Mesenchymal stem cell (in vitro differentiated cells and primary cell): ENCODE measurements around the gene MED9.

Experiments used
- DNase-seq: peaks from one replicate; pipeline ENCODE4 v3.0.0-alpha.2; 2013
- H2AFZ ChIP-seq: one replicate; pipeline ENCODE4 v1.6.1; 2013; ENCODE audit warnings: low read depth, mild to moderate bottlenecking, control low read depth, inconsistent platforms, low read length, moderate library complexity
- H2AK5ac ChIP-seq: 2 replicates; pipeline ENCODE4 v1.6.1; 2013; ENCODE audit warnings: low read length, moderate library complexity, mild to moderate bottlenecking, inconsistent platforms; ENCODE audit not compliant: severe bottlenecking
- H2BK120ac ChIP-seq: one replicate; pipeline ENCODE4 v1.6.1; 2013; ENCODE audit warnings: low read depth, mild to moderate bottlenecking, inconsistent platforms, low read length, moderate library complexity
- H2BK12ac ChIP-seq, 2 experiments: one replicate each; pipeline ENCODE4 v1.6.1; 2013; ENCODE audit warnings: inconsistent platforms in 2 of 2, low read length in 2 of 2, mild to moderate bottlenecking in 2 of 2, moderate library complexity in 2 of 2, control low read depth in 1 of 2
- H2BK15ac ChIP-seq: one replicate; pipeline ENCODE4 v1.6.1; 2013; ENCODE audit warnings: mild to moderate bottlenecking, low read depth, inconsistent platforms; ENCODE audit not compliant: poor library complexity, severe bottlenecking
- H2BK5ac ChIP-seq: 2 replicates; pipeline ENCODE4 v1.6.1; 2013; ENCODE audit warnings: low read depth, mild to moderate bottlenecking, low read length, control low read depth, inconsistent platforms; ENCODE audit not compliant: poor library complexity, severe bottlenecking
- H3K14ac ChIP-seq, 2 experiments: one replicate each; pipeline ENCODE4 v1.6.1; 2013; ENCODE audit warnings: inconsistent platforms in 2 of 2, low read length in 2 of 2, control low read depth in 1 of 2, mild to moderate bottlenecking in 1 of 2, moderate library complexity in 1 of 2
- H3K18ac ChIP-seq, 2 experiments: one replicate each; pipeline ENCODE4 v1.6.1; 2013; ENCODE audit warnings: inconsistent platforms in 2 of 2, low read length in 2 of 2, control low read depth in 1 of 2, low read depth in 1 of 2, mild to moderate bottlenecking in 1 of 2
- H3K23ac ChIP-seq, 2 experiments: one replicate each; pipeline ENCODE4 v1.6.1; 2013; ENCODE audit warnings: inconsistent platforms in 2 of 2, low read length in 2 of 2, mild to moderate bottlenecking in 2 of 2, moderate library complexity in 2 of 2, control low read depth in 1 of 2
- H3K27ac ChIP-seq: 2 replicates; pipeline ENCODE4 v1.5.1; 2013; ENCODE audit warnings: mild to moderate bottlenecking, moderate library complexity, low read length, control low read depth, inconsistent platforms; ENCODE audit not compliant: poor library complexity, severe bottlenecking
- H3K27me3 ChIP-seq, 2 experiments: 2 replicates each; pipeline versions ENCODE4 v1.6.1 to v1.7.0; 2013; ENCODE audit warnings: low read length in 2 of 2, mild to moderate bottlenecking in 2 of 2, moderate library complexity in 2 of 2, control low read depth in 1 of 2, inconsistent platforms in 1 of 2; ENCODE audit not compliant: control insufficient read depth in 1 of 2, insufficient read depth in 1 of 2
- H3K36me3 ChIP-seq, 2 experiments: 2 replicates each; pipeline versions ENCODE4 v1.6.1 to v1.7.0; 2013; ENCODE audit warnings: low read length in 2 of 2, control low read depth in 1 of 2, inconsistent platforms in 1 of 2, low read depth in 1 of 2, mild to moderate bottlenecking in 1 of 2; ENCODE audit not compliant: insufficient read depth in 2 of 2, control insufficient read depth in 1 of 2
- H3K4ac ChIP-seq, 2 experiments: one replicate each; pipeline ENCODE4 v1.6.1; 2013; ENCODE audit warnings: inconsistent platforms in 2 of 2, low read length in 2 of 2, mild to moderate bottlenecking in 2 of 2, moderate library complexity in 2 of 2, control low read depth in 1 of 2, low read depth in 1 of 2
- H3K4me1 ChIP-seq: 2 replicates; pipeline ENCODE4 v1.6.1; 2013; ENCODE audit warnings: low read depth, low read length, control low read depth; ENCODE audit not compliant: control insufficient read depth, insufficient read depth
- H3K4me2 ChIP-seq: 2 replicates; pipeline ENCODE4 v1.6.1; 2013; ENCODE audit warnings: low read length, mild to moderate bottlenecking, inconsistent platforms; ENCODE audit not compliant: poor library complexity, severe bottlenecking
- H3K4me3 ChIP-seq, 2 experiments: 2 replicates each; pipeline versions ENCODE4 v1.5.1 to v1.7.0; 2013; ENCODE audit warnings: low read length in 2 of 2, mild to moderate bottlenecking in 2 of 2, control low read depth in 1 of 2, low read depth in 1 of 2; ENCODE audit not compliant: insufficient read depth in 1 of 2
- H3K79me1 ChIP-seq: replicated peaks from 2 replicates; pipeline ENCODE4 v1.6.1; 2013; ENCODE audit warnings: mild to moderate bottlenecking, control low read depth, low read length, inconsistent platforms; ENCODE audit not compliant: poor library complexity, severe bottlenecking
- H3K9ac ChIP-seq: 2 replicates; pipeline ENCODE4 v1.7.0; 2013; ENCODE audit warnings: mild to moderate bottlenecking, low read length, moderate library complexity
- H3K9me3 ChIP-seq: 2 replicates; pipeline ENCODE4 v1.7.0; 2013; ENCODE audit warnings: mild to moderate bottlenecking, low read length; ENCODE audit not compliant: control insufficient read depth
- H4K8ac ChIP-seq: one replicate; pipeline ENCODE4 v1.6.1; 2013; ENCODE audit warnings: inconsistent platforms, mild to moderate bottlenecking, low read length, moderate library complexity
- H4K91ac ChIP-seq: one replicate; pipeline ENCODE4 v1.6.1; 2013; ENCODE audit warnings: mild to moderate bottlenecking, low read length, inconsistent platforms
- WGBS: methylation state at CpG from one replicate; pipeline ENCODE4 v1.1.7; 2013; ENCODE audit warnings: mixed read lengths; 5-methylcytosine and 5-hydroxymethylcytosine counted together

The MED9 gene

DNA sequence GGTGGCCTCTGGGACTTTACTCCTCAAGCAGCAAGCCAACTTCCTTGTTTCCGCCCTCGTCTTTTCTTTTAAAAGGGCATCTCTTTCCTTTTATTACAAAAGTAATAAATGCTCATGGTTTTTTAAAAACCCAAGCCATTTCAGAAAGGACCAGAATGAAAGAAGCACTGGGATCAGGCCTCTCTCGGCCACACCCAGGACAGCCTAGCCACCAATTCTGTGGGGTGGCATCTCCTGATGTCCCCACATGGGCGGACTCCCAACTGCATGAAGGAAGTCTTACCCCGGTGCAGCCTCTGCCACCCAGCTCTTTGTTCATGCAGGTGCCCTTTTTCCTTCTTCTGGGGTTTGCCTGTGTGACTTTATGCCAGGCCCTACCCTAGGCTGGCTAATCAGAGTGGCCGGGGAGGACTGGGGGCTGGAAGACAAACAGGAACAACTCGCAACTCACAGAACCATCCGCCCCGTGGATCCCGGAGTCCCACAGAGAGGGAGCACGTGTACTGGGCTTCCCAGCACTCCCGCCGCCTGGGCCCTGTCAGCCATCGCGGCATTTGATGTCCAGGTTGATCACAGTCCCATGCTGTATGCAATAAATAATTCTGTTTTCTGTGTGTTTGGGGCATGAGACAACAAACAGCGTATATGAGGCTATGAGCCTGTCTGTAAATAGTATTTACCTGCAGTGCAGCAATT lies 22.0 kb downstream of the MED9 start:
- H2BK120ac ChIP-seq: no peak overlapping the region
- no peak overlapping the region for H2BK5ac ChIP-seq
- no peak overlapping the region for H3K14ac ChIP-seq
- no peak overlapping the region for H2BK12ac ChIP-seq
- H3K4me3 ChIP-seq: no peak overlapping the region
- H3K27ac ChIP-seq: no peak overlapping the region
- H3K23ac ChIP-seq: no peak overlapping the region
- H2AK5ac ChIP-seq: no peak overlapping the region
- DNase-seq: no peak
- no peaks in the 10 kb centered on the region for H3K9me3 ChIP-seq
- H4K8ac ChIP-seq: no peak overlapping the region
- H4K91ac ChIP-seq: no peak overlapping the region
- WGBS: 88% methylated on average over 14 of the region's 16 CpGs
- no peaks in the 10 kb centered on the region for H3K79me1 ChIP-seq
- H3K9ac ChIP-seq: no peak overlapping the region
- peaks cover 14 to 59% of the 10 kb centered on the region in 2 experiments for H3K27me3 ChIP-seq
- H2AFZ ChIP-seq: no peak overlapping the region
- no peak overlapping the region for H2BK15ac ChIP-seq
- H3K18ac ChIP-seq: no peak overlapping the region
- peaks cover 20% of the 10 kb centered on the region for H3K4me1 ChIP-seq
- no peak overlapping the region for H3K4me2 ChIP-seq
- H3K36me3 ChIP-seq: no peaks in the 10 kb centered on the region
- H3K4ac ChIP-seq: no peak overlapping the region

DNA sequence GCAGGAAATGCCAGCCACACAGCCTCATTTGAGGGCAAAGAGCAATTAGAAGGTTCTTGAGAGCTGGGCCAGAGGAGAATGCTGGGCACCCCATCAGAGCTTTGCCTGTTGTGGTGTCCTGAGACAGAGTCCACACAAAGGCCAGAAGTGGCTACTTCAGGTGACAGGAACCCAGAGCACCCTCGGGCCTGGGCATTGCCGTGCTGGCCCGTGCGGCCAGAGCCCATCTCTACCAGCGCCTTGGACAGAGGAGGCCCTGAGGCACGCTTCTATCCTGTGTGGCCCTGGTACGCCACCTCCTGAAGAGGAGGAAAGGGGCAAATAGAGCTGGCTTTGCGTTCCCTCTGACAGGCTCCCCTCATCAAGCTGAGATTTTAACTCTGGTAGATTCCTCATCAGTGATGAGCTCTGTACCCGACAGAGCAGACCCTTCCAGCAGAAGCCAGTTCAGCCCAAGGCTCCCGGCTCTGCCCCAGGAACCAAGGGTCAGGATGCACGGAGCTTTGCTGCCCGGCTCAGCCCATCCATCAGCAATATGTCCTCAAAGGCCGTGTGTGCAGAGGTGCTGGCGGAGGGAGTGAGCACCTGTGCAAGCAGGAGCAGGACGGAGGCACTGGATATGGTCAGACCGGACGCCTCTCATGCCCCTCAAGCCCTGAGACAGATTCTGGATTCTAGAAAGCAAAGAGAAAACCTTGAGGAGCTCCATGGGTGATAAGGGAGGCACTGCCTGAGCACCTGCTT lies 22.8 kb downstream of the MED9 start:
- no peaks in the 10 kb centered on the region for H3K9me3 ChIP-seq
- H3K4me1 ChIP-seq: peaks cover 19% of the 10 kb centered on the region
- H2AK5ac ChIP-seq: no peak overlapping the region
- H3K4ac ChIP-seq: no peak overlapping the region
- H2BK5ac ChIP-seq: no peak overlapping the region
- H2BK15ac ChIP-seq: no peak overlapping the region
- H3K27me3 ChIP-seq: peaks cover 16 to 59% of the 10 kb centered on the region in 2 experiments
- H2AFZ ChIP-seq: no peak overlapping the region
- no peak overlapping the region for H3K9ac ChIP-seq
- no peak overlapping the region for H2BK120ac ChIP-seq
- H4K91ac ChIP-seq: no peak overlapping the region
- 84% methylated on average over 17 of the region's 17 CpGs for WGBS
- no peak overlapping the region for H3K14ac ChIP-seq
- H4K8ac ChIP-seq: peak overlapping the region; percentile 24
- no peak for DNase-seq
- H3K79me1 ChIP-seq: no peaks in the 10 kb centered on the region
- H2BK12ac ChIP-seq: no peak overlapping the region
- H3K23ac ChIP-seq: no peak overlapping the region
- H3K36me3 ChIP-seq: no peaks in the 10 kb centered on the region
- H3K27ac ChIP-seq: no peak overlapping the region
- H3K4me2 ChIP-seq: no peak overlapping the region
- no peak overlapping the region for H3K4me3 ChIP-seq
- no peak overlapping the region for H3K18ac ChIP-seq

- no peak for DNase-seq
- no peak overlapping the region for H3K14ac ChIP-seq
- H2BK120ac ChIP-seq: no peak overlapping the region
- H2AK5ac ChIP-seq: no peak overlapping the region
- no peak overlapping the region for H3K4ac ChIP-seq
- no peak overlapping the region for H3K4me3 ChIP-seq
- H3K36me3 ChIP-seq: peaks cover 0 to 2% of the 10 kb centered on the region in 2 experiments
- peaks cover 4% of the 10 kb centered on the region for H3K4me1 ChIP-seq
- H2BK15ac ChIP-seq: no peak overlapping the region
- H3K4me2 ChIP-seq: no peak overlapping the region
- no peak overlapping the region for H4K8ac ChIP-seq
- no peak overlapping the region for H4K91ac ChIP-seq
- H3K27ac ChIP-seq: no peak overlapping the region
- H2AFZ ChIP-seq: no peak overlapping the region
- WGBS: 68% methylated on average over 14 of the region's 14 CpGs
- H3K18ac ChIP-seq: no peak overlapping the region
- no peak overlapping the region for H2BK12ac ChIP-seq
- no peaks in the 10 kb centered on the region for H3K79me1 ChIP-seq
- H3K9me3 ChIP-seq: no peaks in the 10 kb centered on the region
- H3K9ac ChIP-seq: no peak overlapping the region
- H2BK5ac ChIP-seq: no peak overlapping the region
- H3K23ac ChIP-seq: no peak overlapping the region
- peaks cover 19 to 49% of the 10 kb centered on the region in 2 experiments for H3K27me3 ChIP-seq
Measured at GRCh38 chr17:17500999-17501605, 24.3 kb downstream of the MED9 start.
